Fibroblast of peridontal ligament (primary cell): ENCODE data around the gene PARP9.
A peak's percentile ranks its signal among the peaks of the same experiment; 100 is the strongest.
"Not testable (repeated sequence)": the region's sequence is repeated elsewhere in the genome, so short reads cannot be mapped to it uniquely, and the experiment has no call there.

Experiments
- DNase-seq: peaks from one replicate; pipeline ENCODE4 v3.0.0-alpha.2; 2010; ENCODE audit errors: extremely low read depth

Gene PARP9

GRCh38 chr3:122576174-122576940 lies 12.3 kb upstream of the PARP9 start:
- DNase-seq, result peak; percentile 37

- DNase-seq, result peak; percentile 46
These were observed 8.9 kb upstream of the PARP9 start for GRCh38 chr3:122572940-122573412.

GRCh38 chr3:122568755-122569154 lies 4.7 kb upstream of the PARP9 start:
- no peak for DNase-seq

GRCh38 chr3:122568131-122568530 lies 4.0 kb upstream of the PARP9 start:
- not testable (repeated sequence) for DNase-seq

GRCh38 chr3:122563717-122564025 lies 429 bp downstream of the PARP9 start:
- peak; percentile 32 for DNase-seq

GRCh38 chr3:122562923-122563716 lies 980 bp downstream of the PARP9 start:
- peak; percentile 54 for DNase-seq

GRCh38 chr3:122560680-122561079 lies 3.4 kb downstream of the PARP9 start:
- DNase-seq, result peak; percentile 77

GRCh38 chr3:122559906-122560305 lies 4.2 kb downstream of the PARP9 start:
- no peak for DNase-seq

GRCh38 chr3:122558605-122559004 lies 5.5 kb downstream of the PARP9 start:
- DNase-seq, result no peak

GRCh38 chr3:122557356-122557755 lies 6.7 kb downstream of the PARP9 start:
- no peak for DNase-seq

GRCh38 chr3:122555275-122556071 lies 8.6 kb downstream of the PARP9 start:
- DNase-seq, result peak; percentile 45

- no peak for DNase-seq
These were observed 10.9 kb downstream of the PARP9 start for GRCh38 chr3:122553171-122553570.

GRCh38 chr3:122548619-122549018 lies 15.5 kb downstream of the PARP9 start:
- DNase-seq, result no peak

- DNase-seq, result no peak
These were observed 16.0 kb downstream of the PARP9 start for GRCh38 chr3:122548076-122548475.

GRCh38 chr3:122546151-122546550 lies 17.9 kb downstream of the PARP9 start:
- no peak for DNase-seq

GRCh38 chr3:122538956-122539490 lies 25.1 kb downstream of the PARP9 start:
- no peak for DNase-seq

- DNase-seq, result no peak
These were observed 27.5 kb downstream of the PARP9 start for GRCh38 chr3:122536632-122537001.

GRCh38 chr3:122535964-122536631 lies 28.0 kb downstream of the PARP9 start:
- DNase-seq, result no peak

- peak; percentile 67 for DNase-seq
These were observed 30.2 kb downstream of the PARP9 start for GRCh38 chr3:122533931-122534334.

- no peak for DNase-seq
These were observed 30.6 kb downstream of the PARP9 start for GRCh38 chr3:122533480-122533879.

GRCh38 chr3:122530164-122530563 lies 33.9 kb downstream of the PARP9 start:
- no peak for DNase-seq
